Caco-2 (cell line): ENCODE data around the gene EN2. TPM values are rescaled to one million over a fixed set of nuclear protein-coding genes. Genes with fewer than 3 reads are reported as not detected.

Experiments
- BruUV-seq: library from RNA; stranded (reverse); fragments of 400-500 nt; replicated peaks from 2 replicates; lab custom pipeline; 2021; lab: Mats Ljungman, UMichigan
- CTCF ChIA-PET: fragments of 300-600 bp; sonication (Branson Sonifier 250); formaldehyde crosslinking; loops from one replicate; lab custom pipeline; 2022; ENCODE audit warnings: antibody characterized with exemption; lab: Charles Lee
- POLR2A ChIA-PET: fragments of 300-600 bp; sonication (Branson Sonifier 250); formaldehyde crosslinking; loops from one replicate; lab custom pipeline; 2022; ENCODE audit warnings: antibody characterized with exemption; lab: Charles Lee
- DNase-seq, 2 experiments: peaks; one replicate each; pipeline versions ENCODE4 v3.0.0 to v3.0.0-alpha.2; 2020 to 2022
- H3K27me3 ChIP-seq: replicated peaks from 2 replicates; pipeline ENCODE4 v1.6.0; 2011; ENCODE audit warnings: low read length; ENCODE audit not compliant: control insufficient read depth, insufficient read depth
- H3K36me3 ChIP-seq: 2 replicates; pipeline ENCODE4 v1.5.1; 2011; ENCODE audit warnings: low read length; ENCODE audit not compliant: control insufficient read depth, insufficient read depth
- H3K4me1 ChIP-seq: fragments of 250-450 bp; sonication (Bioruptor Pico); 2 replicates; pipeline ENCODE4 v1.5.1; 2020; ENCODE audit warnings: mild to moderate bottlenecking
- H3K4me3 ChIP-seq: 2 replicates; pipeline ENCODE4 v1.5.1; 2011; ENCODE audit warnings: low read depth, mild to moderate bottlenecking, control low read depth, low read length
- H3K9me3 ChIP-seq: fragments of 250-450 bp; sonication (Bioruptor Pico); 2 replicates; pipeline ENCODE4 v1.5.1; 2020; ENCODE audit warnings: mild to moderate bottlenecking, moderate library complexity
- H3K27ac Mint-ChIP-seq: one replicate; pipeline ENCODE4 v1.8.0; 2022; ENCODE audit warnings: mixed read lengths; ENCODE audit not compliant: unreplicated experiment
- H3K27me3 Mint-ChIP-seq: one replicate; pipeline ENCODE4 v1.8.0; 2022; ENCODE audit warnings: mixed read lengths; ENCODE audit not compliant: insufficient read depth, unreplicated experiment
- H3K36me3 Mint-ChIP-seq: one replicate; pipeline ENCODE4 v1.8.0; 2022; ENCODE audit warnings: mild to moderate bottlenecking, mixed read lengths; ENCODE audit not compliant: insufficient read depth, unreplicated experiment
- H3K4me1 Mint-ChIP-seq: one replicate; pipeline ENCODE4 v1.8.0; 2022; ENCODE audit warnings: low read depth, mixed read lengths; ENCODE audit not compliant: unreplicated experiment
- H3K4me3 Mint-ChIP-seq: one replicate; pipeline ENCODE4 v1.8.0; 2022; ENCODE audit warnings: mild to moderate bottlenecking, moderate library complexity, mixed read lengths; ENCODE audit not compliant: unreplicated experiment
- H3K9me3 Mint-ChIP-seq: one replicate; pipeline ENCODE4 v1.8.0; 2022; ENCODE audit warnings: mixed read lengths; ENCODE audit not compliant: unreplicated experiment
- intact Hi-C: fragments of 100-400 bp; cut with micrococcal nuclease; formaldehyde crosslinking; loops from one replicate; pipeline ENCODE4 v1.10.0; 2022; ENCODE audit not compliant: unreplicated experiment
- total RNA-seq: library from RNA; stranded (reverse); gene quantifications from 2 replicates; pipeline ENCODE4 v1.2.3, GENCODE V29; 2022
- TF ChIP-seq, protein P1 (sequence below), 2 experiments: fragments of 200-600 bp in 1 of 2; IDR thresholded peaks; 1 replicate in 1 of 2; 2 replicates in 1 of 2; pipeline versions ENCODE4 v1.5.1 to v1.8.0; 2011 to 2022; ENCODE audit warnings: antibody characterized with exemption in 1 of 2, control low read depth in 1 of 2, inconsistent platforms in 1 of 2, low read depth in 1 of 2, low read length in 1 of 2, mild to moderate bottlenecking in 1 of 2, moderate library complexity in 1 of 2; ENCODE audit not compliant: insufficient read depth in 1 of 2, severe bottlenecking in 1 of 2, unreplicated experiment in 1 of 2

EN2 gene
- total RNA-seq, 1 experiment from 2014 or later: 1.5 TPM

GRCh38 chr7:155425011-155425340, 33.0 kb upstream of the EN2 start:
- Histone ChIP-seq H3K4me1 (no peaks in the 10 kb centered on the region), H3K4me3 (no peak overlapping the region), H3K36me3 (no peaks in the 10 kb centered on the region), H3K9me3 (no peaks in the 10 kb centered on the region), H3K27me3 (no peaks in the 10 kb centered on the region)
- no peak for DNase-seq
- H3K4me1 Mint-ChIP-seq: no peaks in the 10 kb centered on the region
- H3K27ac Mint-ChIP-seq: no peak overlapping the region
- TF ChIP-seq, protein P1, sequence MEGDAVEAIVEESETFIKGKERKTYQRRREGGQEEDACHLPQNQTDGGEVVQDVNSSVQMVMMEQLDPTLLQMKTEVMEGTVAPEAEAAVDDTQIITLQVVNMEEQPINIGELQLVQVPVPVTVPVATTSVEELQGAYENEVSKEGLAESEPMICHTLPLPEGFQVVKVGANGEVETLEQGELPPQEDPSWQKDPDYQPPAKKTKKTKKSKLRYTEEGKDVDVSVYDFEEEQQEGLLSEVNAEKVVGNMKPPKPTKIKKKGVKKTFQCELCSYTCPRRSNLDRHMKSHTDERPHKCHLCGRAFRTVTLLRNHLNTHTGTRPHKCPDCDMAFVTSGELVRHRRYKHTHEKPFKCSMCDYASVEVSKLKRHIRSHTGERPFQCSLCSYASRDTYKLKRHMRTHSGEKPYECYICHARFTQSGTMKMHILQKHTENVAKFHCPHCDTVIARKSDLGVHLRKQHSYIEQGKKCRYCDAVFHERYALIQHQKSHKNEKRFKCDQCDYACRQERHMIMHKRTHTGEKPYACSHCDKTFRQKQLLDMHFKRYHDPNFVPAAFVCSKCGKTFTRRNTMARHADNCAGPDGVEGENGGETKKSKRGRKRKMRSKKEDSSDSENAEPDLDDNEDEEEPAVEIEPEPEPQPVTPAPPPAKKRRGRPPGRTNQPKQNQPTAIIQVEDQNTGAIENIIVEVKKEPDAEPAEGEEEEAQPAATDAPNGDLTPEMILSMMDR (IDR thresholded peaks at IDR 0.05; ENCODE audit: insufficient read depth in 1 of 2, low read depth in 1 of 2, low read length in 1 of 2, severe bottlenecking in 1 of 2, unreplicated experiment in 1 of 2): no peak
- no peaks in the 10 kb centered on the region for H3K36me3 Mint-ChIP-seq
- H3K9me3 Mint-ChIP-seq: no peaks in the 10 kb centered on the region
- intact Hi-C loops: no loop called here
- no TSS peak for BruUV-seq
- ChIA-PET CTCF (no interaction called here), POLR2A (no interaction called here)
- peaks cover 12% of the 10 kb centered on the region for H3K27me3 Mint-ChIP-seq
- H3K4me3 Mint-ChIP-seq: no peak overlapping the region

GRCh38 chr7:155425887-155426286, 32.0 kb upstream of the EN2 start:
- TF ChIP-seq, protein P1 (IDR thresholded peaks at IDR 0.05; ENCODE audit: insufficient read depth in 1 of 2, low read depth in 1 of 2, low read length in 1 of 2, severe bottlenecking in 1 of 2, unreplicated experiment in 1 of 2): no peak
- peaks cover 19% of the 10 kb centered on the region for H3K27me3 Mint-ChIP-seq
- H3K4me3 ChIP-seq: no peak overlapping the region
- no peaks in the 10 kb centered on the region for H3K27me3 ChIP-seq
- no peaks in the 10 kb centered on the region for H3K4me1 ChIP-seq
- BruUV-seq: no TSS peak
- DNase-seq: no peak
- no peak overlapping the region for H3K27ac Mint-ChIP-seq
- intact Hi-C loops: no loop called here
- no peaks in the 10 kb centered on the region for H3K36me3 Mint-ChIP-seq
- no peaks in the 10 kb centered on the region for H3K9me3 ChIP-seq
- H3K36me3 ChIP-seq: no peaks in the 10 kb centered on the region
- H3K4me1 Mint-ChIP-seq: no peaks in the 10 kb centered on the region
- H3K4me3 Mint-ChIP-seq: no peak overlapping the region
- CTCF ChIA-PET: no interaction called here
- POLR2A ChIA-PET: no interaction called here
- no peaks in the 10 kb centered on the region for H3K9me3 Mint-ChIP-seq

GRCh38 chr7:155426543-155427410, 31.2 kb upstream of the EN2 start:
- Mint-ChIP-seq H3K27ac (no peak overlapping the region), H3K36me3 (no peaks in the 10 kb centered on the region), H3K9me3 (no peaks in the 10 kb centered on the region), H3K4me3 (no peak overlapping the region), H3K27me3 (peaks cover 26% of the 10 kb centered on the region), H3K4me1 (no peaks in the 10 kb centered on the region)
- Histone ChIP-seq H3K36me3 (no peaks in the 10 kb centered on the region), H3K4me3 (no peak overlapping the region), H3K9me3 (no peaks in the 10 kb centered on the region), H3K4me1 (no peaks in the 10 kb centered on the region), H3K27me3 (no peaks in the 10 kb centered on the region)
- intact Hi-C loops: no loop called here
- no peak for DNase-seq
- no TSS peak for BruUV-seq
- ChIA-PET POLR2A (no interaction called here), CTCF (no interaction called here)
- TF ChIP-seq, protein P1 (IDR thresholded peaks at IDR 0.05; ENCODE audit: insufficient read depth in 1 of 2, low read depth in 1 of 2, low read length in 1 of 2, severe bottlenecking in 1 of 2, unreplicated experiment in 1 of 2): no peak
